GM19438 (cell line): ENCODE measurements around the gene RBM28.

Experiments used
- ATAC-seq: cut with Tn5 transposase; IDR thresholded peaks from one replicate; pipeline ENCODE4 v1.9.1; 2021; ENCODE audit warnings: low read depth; ENCODE audit not compliant: unreplicated experiment

Gene RBM28

GRCh38 chr7:128376077-128376476, 32.4 kb upstream of the RBM28 start:
- no peak for ATAC-seq

DNA sequence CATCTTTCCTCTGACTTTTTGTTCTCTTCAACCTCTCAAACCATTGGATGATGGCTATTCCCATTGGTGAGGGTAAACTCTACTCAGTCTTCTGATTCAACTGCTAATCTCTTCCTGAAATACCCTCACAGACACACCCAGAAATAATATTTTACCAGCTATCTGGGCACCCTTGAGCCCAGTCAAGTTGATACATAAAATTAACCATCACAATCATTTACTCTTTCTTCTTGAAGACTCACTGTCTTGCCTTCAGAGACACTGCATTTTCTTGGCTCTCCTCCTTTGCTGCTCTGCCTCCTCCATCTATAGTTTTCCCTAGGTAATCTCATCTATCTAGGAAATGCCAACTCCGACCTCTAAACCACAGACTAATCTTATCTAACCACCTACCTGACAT, 30.3 kb upstream of the RBM28 start:
- ATAC-seq, result no peak

GRCh38 chr7:128373606-128374005, 29.9 kb upstream of the RBM28 start:
- ATAC-seq, result no peak

GRCh38 chr7:128370491-128370890, 26.8 kb upstream of the RBM28 start:
- ATAC-seq, result no peak

DNA sequence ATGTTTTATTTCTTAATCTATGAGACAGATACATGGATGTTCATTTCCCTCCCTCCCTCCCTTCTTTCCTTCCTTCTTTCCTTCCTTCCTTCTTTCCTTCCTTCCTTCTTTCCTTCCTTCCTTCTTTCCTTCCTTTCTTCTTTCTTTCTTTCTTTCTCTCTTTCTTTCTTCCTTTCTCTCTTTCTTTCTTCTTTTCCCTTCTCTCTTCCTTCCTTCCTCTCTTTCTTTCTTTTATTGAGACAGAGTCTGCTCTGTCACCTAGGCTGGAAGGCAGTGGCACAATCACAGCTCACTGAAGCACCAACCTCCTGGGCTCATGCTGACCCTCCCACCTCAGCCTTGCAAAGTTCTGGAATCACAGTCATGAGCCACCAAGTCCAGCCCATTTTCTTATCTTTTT, 23.3 kb upstream of the RBM28 start:
- ATAC-seq, result no peak

DNA sequence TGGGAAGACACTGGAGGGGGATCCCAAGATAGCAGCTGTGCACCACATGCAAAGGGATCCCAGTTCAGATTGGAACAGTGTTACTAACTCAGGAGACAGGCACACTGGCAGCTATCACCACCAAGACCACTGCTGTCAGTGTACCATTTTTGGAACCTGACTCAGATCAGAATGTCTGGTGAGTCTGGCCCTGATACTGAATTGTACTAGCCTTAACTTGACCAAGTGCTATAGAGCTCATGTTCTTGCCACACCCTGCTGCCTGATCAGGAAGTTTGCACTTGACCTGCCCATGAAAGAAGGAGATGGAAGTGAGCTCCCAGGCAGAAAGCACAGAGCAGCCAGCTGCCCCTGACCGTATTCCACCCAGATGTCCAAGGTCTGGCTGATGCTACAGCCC, 22.6 kb upstream of the RBM28 start:
- no peak for ATAC-seq

DNA sequence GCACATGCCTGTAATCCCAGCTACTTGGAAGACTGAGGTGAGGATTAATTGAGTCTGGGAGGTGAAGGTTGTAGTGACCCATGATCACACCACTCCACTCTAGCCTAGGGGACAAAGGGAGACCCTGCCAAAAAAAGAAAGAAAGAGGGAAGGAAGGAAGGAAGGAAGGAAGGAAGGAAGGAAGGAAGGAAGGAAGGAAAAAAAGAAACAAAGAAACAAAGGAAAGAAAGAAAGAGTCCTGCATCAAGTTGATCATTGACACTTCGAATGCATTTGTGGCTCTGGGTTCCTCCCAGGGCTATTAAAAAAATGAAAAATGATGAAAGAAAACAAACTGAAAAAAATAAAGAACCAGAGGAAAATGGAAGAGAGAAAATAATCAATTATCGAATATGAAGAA, 21.7 kb upstream of the RBM28 start:
- no peak for ATAC-seq

GRCh38 chr7:128364166-128364870, 20.6 kb upstream of the RBM28 start:
- ATAC-seq, result no peak

DNA sequence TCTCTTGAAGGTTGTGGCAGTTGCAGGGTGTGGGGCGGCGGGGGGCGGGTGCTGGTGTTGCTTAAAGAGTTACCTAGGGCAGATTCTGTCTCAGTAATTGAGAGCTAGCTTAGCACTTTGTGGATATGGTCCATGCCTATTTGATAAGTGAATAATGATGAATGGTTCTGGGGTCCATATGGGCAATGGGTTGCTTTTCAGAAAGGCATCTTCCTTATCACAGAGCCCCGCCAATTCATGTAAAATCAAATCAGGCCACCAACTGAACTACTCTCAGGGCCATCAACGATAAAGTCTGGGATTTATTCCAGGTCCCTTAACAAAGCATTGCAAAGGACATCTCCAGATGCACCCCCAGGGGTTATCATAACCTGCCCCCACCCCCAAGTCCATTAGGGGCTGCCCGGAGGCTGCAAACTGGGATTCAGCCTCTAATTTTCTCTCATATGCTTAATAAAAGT, 19.6 kb upstream of the RBM28 start:
- no peak for ATAC-seq

GRCh38 chr7:128362670-128363069, 19.0 kb upstream of the RBM28 start:
- no peak for ATAC-seq

GRCh38 chr7:128361411-128362379, 18.0 kb upstream of the RBM28 start, which contains the start of gene PRRT4:
Gene PRRT4 (minus strand): TSS chr7:128361690.
- ATAC-seq, result no peak

- no peak for ATAC-seq
These were observed 16.6 kb upstream of the RBM28 start for GRCh38 chr7:128360359-128360678.

GRCh38 chr7:128359939-128360338, 16.2 kb upstream of the RBM28 start:
- ATAC-seq, result no peak

- no peak for ATAC-seq
These were observed 15.6 kb upstream of the RBM28 start for GRCh38 chr7:128359336-128359735.

DNA sequence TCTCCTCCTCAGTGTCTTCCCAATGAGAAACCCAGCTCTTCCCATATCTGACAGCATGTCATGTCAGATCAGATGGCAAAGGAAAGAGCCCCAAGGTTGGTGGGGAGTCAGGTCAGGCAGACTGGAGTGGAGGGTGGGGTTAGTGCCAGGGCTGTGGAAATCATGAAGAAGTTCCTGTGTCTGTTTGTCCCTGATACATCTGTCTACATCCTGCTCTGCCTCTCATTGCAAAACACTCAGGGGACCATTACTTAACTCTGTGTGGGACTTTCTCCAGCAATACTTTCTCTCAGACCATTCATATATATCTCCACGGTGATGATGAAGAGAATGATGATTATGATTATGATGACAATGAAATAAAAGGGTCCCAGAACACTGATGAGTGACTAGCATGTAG, 14.5 kb upstream of the RBM28 start:
- ATAC-seq, result no peak

GRCh38 chr7:128357217-128357613, 13.5 kb upstream of the RBM28 start:
- ATAC-seq, result no peak

GRCh38 chr7:128356546-128357216, 13.0 kb upstream of the RBM28 start:
- ATAC-seq, result no peak

DNA sequence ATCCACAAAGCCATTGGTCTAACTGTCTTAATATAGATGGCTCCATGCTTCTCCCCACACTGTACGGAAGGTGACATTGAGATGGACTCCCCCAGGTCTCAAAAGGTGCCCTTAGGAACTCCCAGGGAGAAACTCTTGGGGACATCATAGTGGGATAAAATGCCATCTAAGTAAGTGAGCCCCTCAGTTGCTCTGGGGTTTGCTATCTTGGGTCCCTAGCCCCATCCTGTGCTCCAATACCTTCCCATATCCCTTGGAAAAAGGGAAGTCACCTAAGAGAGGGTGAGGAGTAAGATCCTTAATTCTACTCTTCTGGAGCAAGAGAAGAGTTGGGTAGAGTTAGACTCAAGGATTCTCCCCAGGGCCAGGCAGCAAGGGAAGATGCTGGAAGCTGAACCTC, 9.9 kb upstream of the RBM28 start:
- ATAC-seq, result no peak

DNA sequence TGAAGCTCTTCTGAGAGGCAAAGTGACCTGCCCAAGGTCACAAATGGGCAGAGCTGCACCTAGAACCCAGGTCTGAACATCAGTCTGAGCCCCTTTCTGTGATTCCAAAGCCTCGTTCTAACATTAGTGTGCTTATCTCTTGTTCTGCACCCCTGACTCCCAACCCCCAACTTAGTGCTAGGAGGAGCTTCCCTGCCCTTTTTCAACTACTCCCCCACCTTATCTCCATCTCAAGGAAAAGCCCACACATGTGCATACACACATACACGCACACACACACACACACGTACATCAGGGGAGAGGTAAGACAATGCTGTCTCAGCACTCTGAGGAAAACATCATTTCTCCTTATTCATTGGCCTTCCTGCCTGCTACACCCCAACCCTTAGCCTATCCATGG, 9.5 kb upstream of the RBM28 start:
- ATAC-seq, result no peak

DNA sequence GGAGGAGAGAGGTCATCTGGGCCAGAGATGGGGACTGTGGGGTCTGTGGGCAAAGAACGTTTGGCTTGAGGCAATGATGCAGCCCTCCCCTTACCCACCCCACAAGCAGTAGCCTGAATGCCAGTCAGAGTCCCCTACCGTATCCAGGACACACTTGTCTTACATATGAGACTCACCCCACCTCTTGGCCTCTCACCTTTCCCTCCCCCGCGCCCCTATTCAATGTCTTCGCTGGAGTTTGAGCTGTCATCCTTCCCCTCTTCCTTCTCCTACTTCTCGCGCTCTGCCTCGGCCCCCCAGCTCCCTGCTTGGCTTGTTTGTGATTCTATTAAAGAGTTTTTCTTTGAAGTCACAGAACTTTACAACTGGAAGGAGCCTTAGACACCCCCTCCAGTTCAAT, 8.9 kb upstream of the RBM28 start:
- no peak for ATAC-seq

- no peak for ATAC-seq
These were observed 8.4 kb upstream of the RBM28 start for GRCh38 chr7:128352153-128352537.
